ENCODE data around the gene ANGPTL2. TPM values are rescaled to one million over a fixed set of nuclear protein-coding genes. Genes with fewer than 3 reads are reported as not detected.

Gene ANGPTL2
- total and polyA plus RNA-seq, 2 of the 4 experiments (the other 2 are of a cell fraction), result 9.5 to 25.1 TPM

- Histone ChIP-seq H3K4ac (ENCODE audit: low read depth, low read length) (peak overlapping the region; percentile 2; the same call in 1 of the 2 replicates), H3K4me1 (ENCODE audit: control insufficient read depth, insufficient read depth, low read length) (peaks cover 8% of the 10 kb centered on the region), H3K36me3 (ENCODE audit: control insufficient read depth, insufficient read depth, low read length) (no peaks in the 10 kb centered on the region), H3K4me3 (ENCODE audit: insufficient read depth, low read depth, low read length) (no peak overlapping the region), H4K91ac (ENCODE audit: insufficient read depth, low read depth, low read length) (0 out of 2 replicates have a peak overlapping the region, but pooled peaks have one; percentile 10), H2AFZ (replicated peaks; ENCODE audit: low read length, poor library complexity) (no peak overlapping the region), H3K9ac (ENCODE audit: low read depth, low read length) (no peak overlapping the region), H4K8ac (ENCODE audit: low read depth in 2 of 2, low read length in 2 of 2) (peak overlapping the region in 1 of 2 experiments; percentile 31; a peak in 1 of 4 replicates), H3K27ac (ENCODE audit: insufficient read depth, low read length) (no peak overlapping the region), H3K79me1 (ENCODE audit: low read depth in 1 of 2, low read length in 2 of 2) (no peaks in the 10 kb centered on the region), H2AK9ac (replicated peaks; ENCODE audit: low read depth, low read length, poor library complexity) (no peak overlapping the region), H3K4me2 (ENCODE audit: low read depth, low read length) (no peak overlapping the region), H3K9me1 (ENCODE audit: insufficient read depth, low read length) (peaks cover 15% of the 10 kb centered on the region), H2BK120ac (ENCODE audit: low read depth, low read length) (no peak overlapping the region), H3K18ac (ENCODE audit: low read depth, low read length) (no peak overlapping the region), H3K56ac (ENCODE audit: extremely low read depth, insufficient read depth, low read length) (no peak overlapping the region), H4K5ac (ENCODE audit: low read depth, low read length) (no peak overlapping the region), H4K20me1 (ENCODE audit: insufficient read depth, low read length) (no peaks in the 10 kb centered on the region), H2BK5ac (ENCODE audit: low read depth, low read length, poor library complexity, severe bottlenecking) (no peak overlapping the region), H3K9me3 (ENCODE audit: control insufficient read depth, insufficient read depth, low read length) (no peaks in the 10 kb centered on the region), H3K14ac (replicated peaks; ENCODE audit: low read depth, low read length) (no peak overlapping the region; the same call in 1 of the 2 replicates), H2BK15ac (ENCODE audit: low read depth, low read length) (no peak overlapping the region), H2AK5ac (ENCODE audit: low read depth, low read length) (peak overlapping the region; percentile 54; the same call in 1 of the 2 replicates), H3K23ac (ENCODE audit: low read depth, low read length) (no peak overlapping the region), H2BK20ac (ENCODE audit: low read depth, low read length) (no peak overlapping the region), H3K27me3 (ENCODE audit: control insufficient read depth, insufficient read depth, low read length) (no peaks in the 10 kb centered on the region)
- no CpG with 5 or more reads among the region's 4 CpGs for WGBS, 2 experiments (ENCODE audit: extremely low coverage in 2 of 2, insufficient read length in 1 of 2)
- DNase-seq (peak; percentile 48), ATAC-seq (ENCODE audit: low read depth) (no peak)
- TF ChIP-seq POLR2A (IDR thresholded peaks at IDR 0.05; ENCODE audit: low read depth, low read length) (no peak), BHLHE40 (IDR thresholded peaks at IDR 0.05; ENCODE audit: low read depth, low read length) (peak; percentile 69)
- ChIA-PET POLR2A (ENCODE audit: unreplicated experiment) (no interaction called here), CTCF (no interaction called here)
- in situ Hi-C loops (cut with MboI; ENCODE audit: low sequenced_read_pairs) (no loop called here), dilution Hi-C loops (cut with HindIII; ENCODE audit: low sequenced_read_pairs, unreplicated experiment) (no loop called here), intact Hi-C loops (cut with micrococcal nuclease) (no loop called here)
- BruUV-seq (replicated peaks), result no TSS peak
These were observed 63.8 kb downstream of the ANGPTL2 start for GRCh38 chr9:127058645-127059021.
